SIG-M5 treated with dmso at 0.1 percent for 504 hours (cell line): ENCODE results near the gene PSAPL1.

Experiments
- DNase-seq: peaks from one replicate; lab custom pipeline; 2025; ENCODE audit not compliant: unreplicated experiment; lab: John Stamatoyannopoulos, UW

PSAPL1 gene

DNA sequence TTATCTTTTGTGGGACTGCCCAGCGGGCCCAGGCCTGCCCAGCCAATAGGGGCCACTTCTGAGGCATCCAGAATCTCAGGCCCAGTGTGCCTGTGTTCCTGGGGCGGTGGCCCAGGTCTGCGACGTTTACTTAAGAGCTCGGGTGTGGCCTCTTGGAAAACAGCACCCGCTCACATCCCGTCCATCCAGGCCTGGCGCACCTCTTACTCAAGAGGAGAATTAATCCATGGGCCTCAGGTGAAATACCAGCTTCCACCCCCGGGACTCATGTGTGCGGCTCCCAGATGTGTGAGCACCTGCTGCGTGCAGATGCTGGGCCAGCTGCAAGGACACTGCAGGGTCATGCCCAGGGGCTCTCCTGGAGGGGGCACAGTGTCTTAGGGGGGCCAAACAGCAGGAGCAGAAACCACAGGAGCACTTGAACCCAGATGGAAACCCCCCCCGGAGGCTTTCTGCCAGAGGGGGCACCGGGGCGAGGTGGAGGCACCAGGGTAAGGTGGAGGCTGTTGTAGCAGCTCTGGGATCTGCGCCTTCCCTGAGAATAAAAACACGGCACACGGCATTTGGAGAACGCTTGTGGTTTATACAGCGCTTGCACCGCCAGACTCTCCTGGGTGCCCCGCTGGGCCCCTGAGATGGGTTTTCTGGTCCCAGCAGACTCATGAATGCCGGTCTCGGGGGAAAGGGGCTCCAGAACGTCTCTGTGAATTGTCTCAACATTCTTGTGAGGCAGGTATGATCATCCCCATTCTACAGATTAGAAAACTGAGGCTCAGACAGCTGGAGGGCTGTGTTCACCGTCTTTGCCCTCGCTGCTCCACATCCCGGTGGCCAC is 2.8 kb downstream of the PSAPL1 start:
- no peak for DNase-seq

GRCh38 chr4:7430965-7431695 is 3.6 kb downstream of the PSAPL1 start:
- no peak for DNase-seq

- no peak for DNase-seq
Measured at GRCh38 chr4:7430368-7430964, 4.3 kb downstream of the PSAPL1 start.

DNA sequence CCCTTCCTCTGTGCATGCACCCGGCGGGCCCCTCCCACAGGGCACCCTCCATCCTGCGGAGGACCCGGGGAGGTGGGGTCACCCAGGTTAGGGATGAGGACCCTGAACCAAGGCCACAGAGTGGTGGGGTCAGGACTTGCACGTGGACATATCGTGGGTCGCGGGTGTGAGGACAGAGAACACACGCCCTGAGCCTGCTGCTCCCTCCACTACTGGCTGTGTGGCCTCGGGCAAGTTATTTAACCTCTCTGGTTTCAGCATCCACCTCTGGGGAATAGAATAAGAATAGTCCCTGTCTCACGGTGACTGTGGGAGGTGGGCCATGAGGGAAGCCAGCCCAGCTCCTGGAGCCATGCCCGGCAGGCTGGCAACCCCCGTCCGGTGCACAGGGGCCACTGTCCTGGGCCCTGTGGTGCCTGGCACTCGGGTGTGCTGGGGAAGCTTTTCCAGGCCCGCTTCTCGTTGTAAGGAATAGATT is 5.1 kb downstream of the PSAPL1 start:
- DNase-seq = no peak

DNA sequence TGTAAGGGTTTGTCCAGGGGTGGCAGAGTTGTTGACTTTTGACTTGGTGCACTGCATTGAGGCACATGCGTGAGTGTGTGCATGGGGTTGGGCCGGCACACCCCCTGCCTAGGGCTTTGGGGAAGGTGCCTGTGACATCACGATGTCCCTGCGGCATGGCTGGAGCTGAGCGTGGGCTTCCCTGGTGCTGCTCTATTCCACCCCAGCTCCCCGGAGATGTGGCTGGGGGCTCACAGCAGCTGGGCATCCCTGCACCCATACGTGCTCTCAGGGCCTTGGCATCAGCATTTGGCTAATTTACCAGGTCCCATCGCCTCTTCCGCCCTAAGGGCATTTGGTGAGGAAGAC is 5.7 kb downstream of the PSAPL1 start:
- no peak for DNase-seq

GRCh38 chr4:7428261-7429068 is 6.3 kb downstream of the PSAPL1 start:
- DNase-seq = no peak

DNA sequence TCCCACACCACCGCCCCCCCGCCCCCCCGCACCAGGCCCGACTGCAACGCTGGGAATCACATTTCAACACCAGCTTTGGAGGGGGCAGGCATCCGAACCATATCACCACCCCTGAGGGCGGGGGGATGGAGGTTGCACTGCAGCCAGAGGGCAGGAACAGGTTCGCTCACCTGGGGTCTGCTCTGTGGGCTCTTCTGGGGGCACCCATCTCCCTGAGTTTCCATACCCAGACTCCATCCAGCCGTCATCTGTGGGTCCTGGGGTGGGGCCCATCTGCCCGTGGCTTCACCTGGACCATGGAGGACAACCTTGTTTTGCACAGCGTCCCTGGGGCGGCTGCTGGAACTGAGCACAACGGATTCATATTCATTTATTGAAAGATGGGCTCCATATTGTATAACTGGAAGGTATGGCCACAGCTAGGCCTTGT is 6.9 kb downstream of the PSAPL1 start:
- DNase-seq = no peak

GRCh38 chr4:7427361-7427760 is 7.4 kb downstream of the PSAPL1 start:
- DNase-seq = no peak

DNA sequence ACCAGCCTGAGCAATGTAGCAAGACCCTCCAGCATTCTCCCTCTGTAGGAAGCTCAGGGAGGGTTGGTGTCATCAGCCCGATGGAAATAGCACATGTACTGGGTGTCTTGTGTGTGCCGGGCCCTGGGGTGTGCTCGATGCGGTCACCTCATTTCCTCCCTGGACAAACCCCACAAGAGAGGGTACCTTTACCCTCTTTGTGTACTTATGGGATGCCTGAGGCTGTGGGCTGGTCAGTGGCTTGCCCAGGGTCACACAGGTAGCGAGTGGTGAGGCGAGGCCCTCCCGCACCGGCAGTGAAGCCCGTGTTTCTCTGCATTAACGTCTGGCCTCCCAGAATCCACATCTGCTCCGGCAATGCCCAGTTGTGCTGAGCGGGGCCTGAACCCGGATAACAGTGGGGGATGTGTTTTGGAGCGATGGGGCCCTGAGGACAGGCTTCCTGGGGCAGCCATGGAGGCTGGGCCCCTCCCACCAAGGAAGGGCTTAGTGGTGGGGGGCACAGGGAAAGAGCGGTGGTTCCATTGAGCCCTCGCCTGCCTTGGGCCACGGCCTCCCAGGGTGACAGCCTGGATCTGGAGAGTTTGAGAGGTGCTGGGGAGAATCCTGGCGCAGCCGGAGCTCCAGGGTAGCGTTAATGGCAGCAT is 8.1 kb downstream of the PSAPL1 start:
- DNase-seq = no peak

DNA sequence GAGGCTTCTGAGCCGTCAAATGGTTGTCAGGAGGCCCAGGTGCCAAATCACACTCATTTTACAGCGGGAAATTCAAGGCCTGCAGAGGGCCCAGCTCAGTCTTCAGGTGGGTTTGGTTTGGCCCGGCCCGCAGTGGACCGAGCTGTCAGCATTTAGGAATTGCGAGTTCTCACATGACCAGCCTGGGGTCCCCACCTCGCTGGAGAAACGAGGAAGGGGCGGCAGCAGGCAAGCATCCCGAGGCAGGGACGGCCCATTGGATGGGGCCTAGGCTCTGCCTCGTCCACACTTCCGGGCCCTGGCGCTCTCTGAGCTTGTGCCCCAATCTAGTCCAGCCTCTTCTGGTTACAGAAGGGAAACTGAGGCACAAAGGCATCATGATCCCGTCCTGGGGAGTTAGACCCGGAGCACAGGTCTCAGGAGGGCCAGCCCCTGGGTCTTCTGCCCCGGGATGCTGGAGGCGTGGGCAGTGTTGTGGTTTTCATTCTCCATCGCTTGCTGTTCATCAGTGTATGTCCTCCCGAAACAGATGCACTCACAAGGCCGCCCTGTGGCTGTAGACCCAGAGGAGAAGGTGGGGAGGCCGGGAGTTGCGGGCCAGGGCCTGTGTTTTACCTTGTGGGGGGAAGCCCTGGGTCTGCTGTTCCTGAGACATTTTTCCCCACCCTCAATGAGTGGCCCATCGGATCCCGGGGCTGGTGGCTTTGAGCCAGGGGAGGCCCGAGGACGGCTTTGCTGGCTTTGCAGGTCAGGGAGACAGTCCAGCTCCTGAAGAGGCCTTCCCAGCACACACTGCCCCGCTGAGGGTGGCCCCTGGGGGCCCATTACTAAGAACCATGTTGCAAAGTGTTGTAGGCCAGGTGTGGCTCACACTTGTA is 8.9 kb downstream of the PSAPL1 start:
- DNase-seq = no peak

DNA sequence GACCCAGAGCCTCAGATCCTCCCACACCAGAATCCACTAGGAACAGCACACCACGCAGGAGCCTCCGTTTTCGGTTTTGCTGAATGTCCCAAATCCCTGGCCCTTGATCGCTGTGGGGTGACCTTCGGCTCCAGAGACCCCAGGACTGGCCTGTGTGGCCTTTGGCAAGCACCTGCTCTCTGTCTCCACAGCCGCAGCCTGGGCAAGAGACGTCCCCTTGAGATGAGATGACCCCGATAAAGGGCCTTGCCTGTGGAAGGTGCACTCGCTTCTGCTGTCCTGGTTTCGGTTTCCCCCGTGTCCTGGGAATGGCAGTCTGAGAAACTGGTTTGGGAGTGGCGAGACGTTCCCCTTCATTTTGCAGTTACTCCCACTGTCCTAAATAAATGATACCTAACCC is 9.6 kb downstream of the PSAPL1 start:
- DNase-seq = no peak

GRCh38 chr4:7424553-7425111 is 10.1 kb downstream of the PSAPL1 start:
- no peak for DNase-seq

GRCh38 chr4:7423801-7424552 is 10.8 kb downstream of the PSAPL1 start:
- no peak for DNase-seq

DNA sequence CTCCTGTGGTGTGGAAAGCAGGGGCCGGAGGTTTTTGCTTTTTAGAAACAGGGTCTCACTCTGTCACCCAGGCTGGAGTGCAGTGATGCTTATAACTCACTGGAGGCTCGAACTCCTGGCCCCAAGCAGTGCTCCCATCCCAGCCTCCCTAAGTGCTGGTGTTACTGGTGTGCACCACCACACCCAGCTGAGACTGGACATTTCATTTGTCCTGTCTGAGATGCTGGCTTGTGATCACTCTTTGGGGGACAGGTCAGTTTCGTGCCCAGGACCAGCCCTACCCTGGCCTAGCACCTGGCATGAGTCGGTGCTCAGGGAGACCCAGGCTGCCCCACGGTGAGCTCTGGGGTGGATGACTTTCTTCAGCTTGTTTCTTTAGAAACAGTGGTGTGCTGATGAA is 11.3 kb downstream of the PSAPL1 start:
- no peak for DNase-seq

GRCh38 chr4:7422898-7423180 is 11.9 kb downstream of the PSAPL1 start:
- DNase-seq = no peak

DNA sequence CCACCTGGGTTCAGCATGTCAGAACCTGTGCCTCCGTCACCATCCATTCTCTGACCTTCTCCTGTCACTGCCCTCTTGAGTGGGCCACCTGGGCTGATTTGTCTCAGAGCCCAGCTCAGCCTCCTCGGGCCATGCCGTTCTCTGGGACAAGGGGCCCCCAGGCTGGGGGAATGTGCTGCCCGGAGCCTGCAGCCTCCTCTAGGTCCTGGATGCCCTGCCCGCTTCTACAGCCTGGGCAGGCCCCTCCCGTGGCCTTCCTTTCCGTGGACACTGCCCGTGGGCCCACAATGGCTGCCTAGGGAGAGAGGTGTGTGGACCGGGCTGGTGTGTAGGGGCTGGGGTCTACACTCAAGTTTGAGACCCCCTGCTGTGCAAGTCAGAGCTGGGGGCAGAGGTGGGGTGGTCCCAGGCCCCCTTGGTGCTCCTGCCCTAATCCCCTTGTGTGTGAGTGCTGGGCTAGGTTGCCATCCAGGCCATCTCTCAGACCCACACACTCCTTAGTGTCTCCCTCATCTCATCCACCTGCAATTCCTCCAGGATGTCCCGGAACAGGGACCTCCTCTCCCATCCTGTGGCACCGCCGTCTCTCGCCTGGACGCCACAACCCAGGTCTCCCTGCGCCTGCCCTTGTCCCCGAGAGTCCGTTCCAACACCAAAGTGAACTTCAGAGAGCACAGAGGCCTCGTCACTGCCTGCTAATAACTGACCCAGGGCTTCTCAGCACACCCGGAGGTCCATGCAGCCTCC is 12.4 kb downstream of the PSAPL1 start:
- no peak for DNase-seq

- no peak for DNase-seq
Measured at GRCh38 chr4:7421356-7422150, 13.2 kb downstream of the PSAPL1 start.
